Body of pancreas (tissue), 4 donors: ENCODE results near the gene CKAP5. TPM values are rescaled to one million over a fixed set of nuclear protein-coding genes. Genes with fewer than 3 reads are reported as not detected.

Experiments used
- ATAC-seq: fragments of 150-250 bp; one replicate; pipeline ENCODE4 v1.9.1; 2016
- DNase-seq, 4 donors: peaks; one replicate each; pipeline ENCODE4 v3.0.0-alpha.2; 2019
- H3K27ac ChIP-seq, 4 donors: fragments of 200-600 bp; sonication (generic); 1 replicate in 3 of 4; 2 replicates in 1 of 4; pipeline versions ENCODE4 v1.5.1 to v1.6.1; 2016 to 2019; ENCODE audit warnings: mild to moderate bottlenecking in 1 of 4, mixed read lengths in 1 of 4, moderate library complexity in 1 of 4
- H3K27me3 ChIP-seq, 2 donors: fragments of 200-600 bp; sonication (generic); one replicate each; pipeline ENCODE4 v1.6.0; 2016; ENCODE audit warnings: mild to moderate bottlenecking in 1 of 2
- H3K36me3 ChIP-seq, 2 donors: fragments of 200-600 bp; sonication (generic); replicated peaks in 1 of 2; 2 replicates each; pipeline ENCODE4 v1.5.1; 2016; ENCODE audit warnings: low read depth in 2 of 2; ENCODE audit not compliant: insufficient read depth in 1 of 2
- H3K4me1 ChIP-seq: fragments of 200-600 bp; sonication (generic); one replicate; pipeline ENCODE4 v1.6.0; 2016
- H3K4me3 ChIP-seq, 2 donors: fragments of 200-600 bp; sonication (generic); 1 replicate in 1 of 2; 2 replicates in 1 of 2; pipeline ENCODE4 v1.5.1; 2016 to 2019
- H3K9me3 ChIP-seq, 3 donors: fragments of 200-600 bp; sonication (generic); 1 replicate in 2 of 3; 2 replicates in 1 of 3; pipeline ENCODE4 v1.5.1; 2016
- POLR2A ChIP-seq, 3 donors: fragments of 450-650 bp; IDR thresholded peaks; one replicate each; pipeline ENCODE4 v1.6.1; 2016; ENCODE audit warnings: antibody characterized with exemption in 3 of 3, mild to moderate bottlenecking in 2 of 3
- WGBS, 2 donors: methylation state at CpG; one replicate each; pipeline ENCODE4 v1.1.5; 2017; 5-methylcytosine and 5-hydroxymethylcytosine counted together
- intact Hi-C: fragments of 100-400 bp; cut with DNase I; formaldehyde crosslinking; loops from one replicate; pipeline ENCODE4 v1.15.1; 2023
- total RNA-seq, 2 donors: library from RNA; depleted of rRNA; stranded (reverse); fragments of >200 nt; gene quantifications; one replicate each; pipeline ENCODE4 v1.1.0, GENCODE V29; 2016
- TF ChIP-seq, protein P1 (sequence below), 7 experiments: fragments of 450-650 bp in 4 of 7; fragments of 200-600 bp in 3 of 7; sonication (generic) in 3 of 7; IDR thresholded peaks; one replicate each; pipeline ENCODE4 v1.5.1; 2016 to 2019; ENCODE audit warnings: antibody characterized with exemption in 7 of 7

CKAP5 gene
- total RNA-seq, 2 donors from 2014 or later: 22.8 to 24.7 TPM

DNA sequence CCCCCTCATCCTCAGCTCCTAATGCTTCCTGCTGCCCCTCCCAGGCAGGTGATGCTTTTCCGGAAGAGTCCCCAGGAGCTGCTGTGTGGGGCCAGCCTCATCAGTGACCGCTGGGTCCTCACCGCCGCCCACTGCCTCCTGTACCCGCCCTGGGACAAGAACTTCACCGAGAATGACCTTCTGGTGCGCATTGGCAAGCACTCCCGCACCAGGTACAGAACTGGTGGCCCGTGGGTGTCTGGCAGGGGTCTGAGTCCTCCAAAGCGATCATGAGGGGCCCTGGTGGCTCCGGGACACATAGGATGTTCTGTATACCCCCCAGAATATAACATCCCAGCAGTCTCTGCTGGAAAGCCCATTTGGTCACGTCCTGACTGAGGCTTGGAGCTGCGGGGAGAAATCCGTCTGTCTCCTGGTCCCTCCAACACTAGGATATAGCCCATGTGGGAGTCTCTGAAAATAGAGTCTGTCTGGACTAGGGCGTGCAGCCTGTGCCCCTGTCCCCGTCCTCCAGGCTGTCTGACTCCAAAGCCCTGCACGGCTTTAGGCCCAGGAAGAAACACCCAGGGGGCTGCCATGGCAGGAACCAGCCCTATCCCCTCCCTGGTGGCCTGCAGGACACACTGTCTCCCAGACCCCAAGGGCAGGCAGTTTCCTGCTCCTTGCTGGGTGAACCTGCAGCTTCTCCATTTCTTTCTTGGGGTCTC, 118.0 kb downstream of the CKAP5 start:
- intact Hi-C loops: no loop called here
- H3K27me3 ChIP-seq: no peaks in the 10 kb centered on the region
- H3K36me3 ChIP-seq: no peaks in the 10 kb centered on the region
- WGBS, 2 donors: 83 to 86% methylated on average over 1 to 16 of the region's 17 CpGs
- DNase-seq (no peak), ATAC-seq (no peak)
- H3K4me1 ChIP-seq: no peaks in the 10 kb centered on the region
- H3K9me3 ChIP-seq: no peaks in the 10 kb centered on the region
- no peak for TF ChIP-seq POLR2A (IDR thresholded peaks at IDR 0.05)
- TF ChIP-seq, protein P1, sequence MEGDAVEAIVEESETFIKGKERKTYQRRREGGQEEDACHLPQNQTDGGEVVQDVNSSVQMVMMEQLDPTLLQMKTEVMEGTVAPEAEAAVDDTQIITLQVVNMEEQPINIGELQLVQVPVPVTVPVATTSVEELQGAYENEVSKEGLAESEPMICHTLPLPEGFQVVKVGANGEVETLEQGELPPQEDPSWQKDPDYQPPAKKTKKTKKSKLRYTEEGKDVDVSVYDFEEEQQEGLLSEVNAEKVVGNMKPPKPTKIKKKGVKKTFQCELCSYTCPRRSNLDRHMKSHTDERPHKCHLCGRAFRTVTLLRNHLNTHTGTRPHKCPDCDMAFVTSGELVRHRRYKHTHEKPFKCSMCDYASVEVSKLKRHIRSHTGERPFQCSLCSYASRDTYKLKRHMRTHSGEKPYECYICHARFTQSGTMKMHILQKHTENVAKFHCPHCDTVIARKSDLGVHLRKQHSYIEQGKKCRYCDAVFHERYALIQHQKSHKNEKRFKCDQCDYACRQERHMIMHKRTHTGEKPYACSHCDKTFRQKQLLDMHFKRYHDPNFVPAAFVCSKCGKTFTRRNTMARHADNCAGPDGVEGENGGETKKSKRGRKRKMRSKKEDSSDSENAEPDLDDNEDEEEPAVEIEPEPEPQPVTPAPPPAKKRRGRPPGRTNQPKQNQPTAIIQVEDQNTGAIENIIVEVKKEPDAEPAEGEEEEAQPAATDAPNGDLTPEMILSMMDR (IDR thresholded peaks at IDR 0.05): no peak
- no peak overlapping the region for H3K27ac ChIP-seq
- H3K4me3 ChIP-seq: no peak overlapping the region

GRCh38 chr11:46726206-46726862, 119.7 kb downstream of the CKAP5 start:
- intact Hi-C loops: no loop called here
- Histone ChIP-seq H3K27me3 (no peaks in the 10 kb centered on the region), H3K36me3 (no peaks in the 10 kb centered on the region), H3K4me3 (no peak overlapping the region), H3K27ac (no peak overlapping the region), H3K4me1 (no peaks in the 10 kb centered on the region), H3K9me3 (no peaks in the 10 kb centered on the region)
- ATAC-seq (no peak), DNase-seq (no peak)
- no peak for TF ChIP-seq POLR2A (IDR thresholded peaks at IDR 0.05)
- TF ChIP-seq, protein P1 (IDR thresholded peaks at IDR 0.05): no peak
- 82 to 87% methylated on average over 23 to 26 of the region's 26 CpGs for WGBS, 2 donors

GRCh38 chr11:46725338-46726205, 120.5 kb downstream of the CKAP5 start:
- no peaks in the 10 kb centered on the region for H3K27me3 ChIP-seq
- no peak overlapping the region for H3K4me3 ChIP-seq
- H3K4me1 ChIP-seq: no peaks in the 10 kb centered on the region
- intact Hi-C loops: no loop called here
- no peak for DNase-seq
- WGBS, 2 donors: 84 to 86% methylated on average over 5 to 19 of the region's 19 CpGs
- H3K9me3 ChIP-seq: no peaks in the 10 kb centered on the region
- no peak for TF ChIP-seq POLR2A (IDR thresholded peaks at IDR 0.05)
- TF ChIP-seq, protein P1 (IDR thresholded peaks at IDR 0.05): no peak
- no peaks in the 10 kb centered on the region for H3K36me3 ChIP-seq
- no peak overlapping the region for H3K27ac ChIP-seq
- ATAC-seq: no peak

GRCh38 chr11:46724088-46724487, 122.0 kb downstream of the CKAP5 start:
- no peak for ATAC-seq
- no peaks in the 10 kb centered on the region for H3K36me3 ChIP-seq
- TF ChIP-seq POLR2A (IDR thresholded peaks at IDR 0.05): no peak
- TF ChIP-seq, protein P1 (IDR thresholded peaks at IDR 0.05): no peak
- WGBS, 2 donors: 66 to 68% methylated on average over 8 of the region's 8 CpGs
- H3K27me3 ChIP-seq: no peaks in the 10 kb centered on the region
- no peak overlapping the region for H3K27ac ChIP-seq
- H3K4me1 ChIP-seq: no peaks in the 10 kb centered on the region
- no peak overlapping the region for H3K4me3 ChIP-seq
- intact Hi-C loops: no loop called here
- no peaks in the 10 kb centered on the region for H3K9me3 ChIP-seq
- DNase-seq: no peak
